Neuronal stem cell (in vitro differentiated cells): ENCODE data around the gene FAM149A.

ENCODE experiments used
- DNase-seq: peaks from one replicate; pipeline ENCODE4 v3.0.0-alpha.2; 2013; ENCODE audit warnings: low spot score
- H2AFZ ChIP-seq: one replicate; pipeline ENCODE4 v1.6.1; 2013; ENCODE audit warnings: mild to moderate bottlenecking, low read length, inconsistent platforms
- H2AK5ac ChIP-seq: 2 replicates; pipeline ENCODE4 v1.6.1; 2013; ENCODE audit warnings: low read depth, mild to moderate bottlenecking, inconsistent platforms, low read length, moderate library complexity, mixed read lengths
- H2BK120ac ChIP-seq: 2 replicates; pipeline ENCODE4 v1.6.1; 2013; ENCODE audit warnings: low read depth, mild to moderate bottlenecking, inconsistent platforms, low read length, moderate library complexity, mixed read lengths
- H2BK12ac ChIP-seq: one replicate; pipeline ENCODE4 v1.6.1; 2013; ENCODE audit warnings: low read length, inconsistent platforms
- H2BK15ac ChIP-seq: 2 replicates; pipeline ENCODE4 v1.6.1; 2013; ENCODE audit warnings: mild to moderate bottlenecking, low read length, inconsistent platforms, mixed read lengths
- H2BK5ac ChIP-seq: one replicate; pipeline ENCODE4 v1.6.1; 2013; ENCODE audit warnings: inconsistent platforms, mild to moderate bottlenecking, low read length, moderate library complexity
- H3K14ac ChIP-seq: one replicate; pipeline ENCODE4 v1.6.1; 2013; ENCODE audit warnings: low read length, inconsistent platforms
- H3K18ac ChIP-seq: 2 replicates; pipeline ENCODE4 v1.6.1; 2013; ENCODE audit warnings: low read length, inconsistent platforms
- H3K23ac ChIP-seq: 2 replicates; pipeline ENCODE4 v1.6.1; 2013; ENCODE audit warnings: low read depth, mild to moderate bottlenecking, mixed read lengths, low read length, inconsistent platforms; ENCODE audit not compliant: poor library complexity
- H3K27ac ChIP-seq: replicated peaks from 3 replicates; pipeline ENCODE4 v1.5.1; 2013; ENCODE audit warnings: low read length, inconsistent platforms
- H3K27me3 ChIP-seq, 3 experiments: 2 replicates each; pipeline ENCODE4 v1.6.1; 2013; ENCODE audit warnings: low read length in 3 of 3, mild to moderate bottlenecking in 2 of 3, inconsistent platforms in 1 of 3, low read depth in 1 of 3, mixed read lengths in 1 of 3, moderate library complexity in 1 of 3; ENCODE audit not compliant: control insufficient read depth in 3 of 3, insufficient read depth in 3 of 3
- H3K36me3 ChIP-seq, 2 donors: replicated peaks in 1 of 2; 2 replicates each; pipeline ENCODE4 v1.6.1; 2013; ENCODE audit warnings: low read length in 2 of 2; ENCODE audit not compliant: control insufficient read depth in 2 of 2, insufficient read depth in 2 of 2
- H3K4ac ChIP-seq: 2 replicates; pipeline ENCODE4 v1.6.1; 2013; ENCODE audit warnings: inconsistent platforms, mild to moderate bottlenecking, low read length, moderate library complexity
- H3K4me1 ChIP-seq, 2 donors: 1 replicate in 1 of 2; 2 replicates in 1 of 2; pipeline ENCODE4 v1.6.1; 2013; ENCODE audit warnings: low read length in 2 of 2, low read depth in 1 of 2; ENCODE audit not compliant: control insufficient read depth in 2 of 2, insufficient read depth in 1 of 2
- H3K4me2 ChIP-seq: one replicate; pipeline ENCODE4 v1.6.1; 2013; ENCODE audit warnings: mild to moderate bottlenecking, low read length, inconsistent platforms; ENCODE audit not compliant: insufficient read depth, poor library complexity, severe bottlenecking
- H3K4me3 ChIP-seq, 2 donors: 2 replicates each; pipeline ENCODE4 v1.5.1; 2013; ENCODE audit warnings: low read length in 2 of 2, mild to moderate bottlenecking in 2 of 2, inconsistent platforms in 1 of 2, moderate library complexity in 1 of 2
- H3K79me1 ChIP-seq: one replicate; pipeline ENCODE4 v1.6.1; 2013; ENCODE audit warnings: low read depth, mild to moderate bottlenecking, inconsistent platforms, low read length, moderate library complexity
- H3K9ac ChIP-seq: one replicate; pipeline ENCODE4 v1.6.1; 2013; ENCODE audit warnings: mild to moderate bottlenecking, low read depth, low read length, inconsistent platforms; ENCODE audit not compliant: poor library complexity
- H3K9me3 ChIP-seq, 2 donors: replicated peaks in 1 of 2; 2 replicates each; pipeline versions ENCODE3 to v1.6.1; 2013; ENCODE audit warnings: low read length in 2 of 2, mild to moderate bottlenecking in 2 of 2, inconsistent platforms in 1 of 2, low read depth in 1 of 2, mixed read lengths in 1 of 2, moderate library complexity in 1 of 2; ENCODE audit not compliant: control insufficient read depth in 2 of 2, insufficient read depth in 1 of 2
- H4K8ac ChIP-seq: one replicate; pipeline ENCODE4 v1.6.1; 2013; ENCODE audit warnings: low read depth, mild to moderate bottlenecking, inconsistent platforms, low read length, moderate library complexity
- H4K91ac ChIP-seq: one replicate; pipeline ENCODE4 v1.6.1; 2013; ENCODE audit warnings: low read length, low read depth, mild to moderate bottlenecking, inconsistent platforms; ENCODE audit not compliant: poor library complexity
- WGBS, 2 donors: extraction: QIAGEN DNeasy Blood & Tissue Kit; methylation state at CpG; one replicate each; pipeline ENCODE4 v1.1.7; 2013; ENCODE audit warnings: missing lambda C conversion rate in 2 of 2, mixed read lengths in 1 of 2; ENCODE audit not compliant: insufficient read length in 2 of 2, insufficient replicate concordance in 1 of 2; ENCODE audit errors: extremely low coverage in 2 of 2; 5-methylcytosine and 5-hydroxymethylcytosine counted together

FAM149A gene

DNA sequence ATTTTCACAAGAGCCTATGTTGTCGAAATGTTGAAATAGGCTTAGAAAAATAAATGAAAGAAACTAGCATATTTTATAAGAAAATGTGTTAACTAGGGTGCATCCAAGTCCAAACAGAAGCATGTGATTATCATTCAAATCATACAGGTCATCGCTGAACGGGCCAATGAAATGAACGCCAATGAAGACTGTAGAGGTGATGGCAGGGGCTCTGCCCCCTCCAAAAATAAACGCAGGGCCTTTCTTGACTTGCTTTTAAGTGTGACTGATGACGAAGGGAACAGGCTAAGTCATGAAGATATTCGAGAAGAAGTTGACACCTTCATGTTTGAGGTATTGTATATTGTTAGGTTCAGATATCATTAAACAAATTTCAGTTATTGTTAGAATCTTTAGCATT is 96.5 kb downstream of the FAM149A start:
- Histone ChIP-seq H3K4ac (no peak overlapping the region), H3K4me3 (no peak overlapping the region), H3K23ac (no peak overlapping the region), H2AK5ac (no peak overlapping the region), H3K9me3 (peaks cover 0 to 6% of the 10 kb centered on the region in 2 donors), H3K79me1 (no peaks in the 10 kb centered on the region), H2BK120ac (no peak overlapping the region), H3K36me3 (peaks cover 3% of the 10 kb centered on the region in 2 donors), H3K18ac (no peak overlapping the region), H3K27me3 (peaks cover 0 to 2% (median 0%) of the 10 kb centered on the region in 3 experiments), H3K4me1 (peaks cover 0 to 5% of the 10 kb centered on the region in 2 donors), H3K4me2 (no peak overlapping the region), H3K14ac (no peak overlapping the region), H2BK12ac (no peak overlapping the region), H2AFZ (no peak overlapping the region), H4K91ac (no peak overlapping the region), H2BK15ac (no peak overlapping the region), H2BK5ac (no peak overlapping the region), H4K8ac (no peak overlapping the region), H3K27ac (no peak overlapping the region), H3K9ac (no peak overlapping the region)
- WGBS, 2 donors, result no CpG with 5 or more reads among the region's 7 CpGs
- no peak for DNase-seq

DNA sequence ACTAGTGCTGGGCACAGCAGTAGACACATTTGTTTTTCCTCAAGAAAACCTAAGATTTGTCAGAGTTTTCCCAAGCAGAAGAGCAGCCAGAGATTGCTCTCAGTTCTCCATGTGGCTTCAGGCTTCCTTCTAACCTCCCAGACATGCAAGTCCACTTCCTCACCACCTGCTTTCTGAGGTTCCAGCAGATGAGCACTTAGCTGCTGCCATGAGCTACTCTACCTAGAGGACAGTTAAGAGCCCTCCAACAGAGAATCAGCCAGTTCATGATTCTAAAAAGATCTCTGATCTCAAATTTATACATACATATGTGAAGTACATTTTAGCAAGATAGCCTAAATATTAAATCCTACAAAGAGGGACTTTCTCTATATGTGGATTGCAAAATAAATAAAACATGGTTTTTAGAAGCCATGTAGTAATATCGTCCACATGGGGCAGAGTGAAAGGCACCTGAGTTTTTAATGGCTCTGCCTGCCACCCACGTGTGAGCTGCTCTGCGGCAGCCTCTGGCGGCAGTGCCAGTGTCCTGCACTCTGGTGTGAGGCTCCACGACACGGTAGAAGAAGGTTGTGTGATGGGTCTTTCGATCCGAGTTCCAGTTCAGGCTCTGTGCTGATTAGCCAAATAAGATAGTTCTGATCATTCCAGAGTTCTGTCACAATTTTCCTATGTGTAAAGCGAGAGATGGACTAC is 97.2 kb downstream of the FAM149A start:
- peaks cover 0 to 3% of the 10 kb centered on the region in 2 donors for H3K36me3 ChIP-seq
- H3K79me1 ChIP-seq, result no peaks in the 10 kb centered on the region
- H3K27me3 ChIP-seq, result peaks cover 0 to 2% (median 0%) of the 10 kb centered on the region in 3 experiments
- H3K27ac ChIP-seq, result no peak overlapping the region
- no peak overlapping the region for H3K23ac ChIP-seq
- no peak overlapping the region for H3K18ac ChIP-seq
- no peak overlapping the region for H2AK5ac ChIP-seq
- no peak overlapping the region for H2BK5ac ChIP-seq
- DNase-seq, result peak; percentile 9
- no peak overlapping the region for H2BK120ac ChIP-seq
- WGBS, 2 donors, result no CpG with 5 or more reads among the region's 9 CpGs
- no peak overlapping the region for H4K91ac ChIP-seq
- peaks cover 0 to 5% of the 10 kb centered on the region in 2 donors for H3K4me1 ChIP-seq
- H3K9me3 ChIP-seq, result peaks cover 0 to 7% of the 10 kb centered on the region in 2 donors
- H2BK12ac ChIP-seq, result no peak overlapping the region
- no peak overlapping the region for H3K4ac ChIP-seq
- H3K4me2 ChIP-seq, result no peak overlapping the region
- no peak overlapping the region for H3K14ac ChIP-seq
- no peak overlapping the region for H3K9ac ChIP-seq
- H2AFZ ChIP-seq, result no peak overlapping the region
- no peak overlapping the region for H3K4me3 ChIP-seq
- H2BK15ac ChIP-seq, result no peak overlapping the region
- H4K8ac ChIP-seq, result no peak overlapping the region

DNA sequence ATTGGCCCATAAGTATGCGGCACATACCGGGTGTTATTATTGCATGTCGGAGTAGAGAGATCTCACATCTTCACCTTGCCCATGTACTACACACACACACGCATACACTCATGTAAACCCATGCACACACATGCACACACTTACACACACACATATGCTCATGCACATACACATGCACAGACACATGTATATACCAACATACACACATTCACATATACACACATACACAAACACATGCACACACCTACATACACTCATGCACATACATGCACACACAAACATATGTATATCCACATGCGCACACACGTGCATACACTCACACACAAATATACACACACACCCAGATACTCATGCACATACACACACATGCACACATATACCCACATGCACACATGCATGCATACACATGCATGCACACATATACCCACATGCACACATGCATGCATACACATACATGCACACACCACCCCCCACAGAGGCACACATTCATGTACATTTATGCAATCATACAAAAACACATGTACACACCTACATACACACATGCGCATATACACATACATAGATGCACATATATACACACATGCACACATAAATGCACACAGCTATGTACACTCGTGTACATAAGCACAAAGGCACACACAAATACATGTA is 98.1 kb downstream of the FAM149A start:
- Histone ChIP-seq H3K23ac (no peak overlapping the region), H3K4me3 (peak overlapping the region in 1 of 2 donors; percentile 42), H3K18ac (no peak overlapping the region), H3K4me1 (peaks cover 0 to 5% of the 10 kb centered on the region in 2 donors), H3K27me3 (peaks cover 0 to 2% (median 0%) of the 10 kb centered on the region in 3 experiments), H2BK15ac (no peak overlapping the region), H3K14ac (no peak overlapping the region), H3K36me3 (peaks cover 0 to 3% of the 10 kb centered on the region in 2 donors), H2BK120ac (no peak overlapping the region), H2BK12ac (no peak overlapping the region), H4K91ac (peak overlapping the region; percentile 50), H3K79me1 (no peaks in the 10 kb centered on the region), H3K9me3 (peaks cover 0 to 7% of the 10 kb centered on the region in 2 donors), H2AFZ (no peak overlapping the region), H4K8ac (no peak overlapping the region), H3K4me2 (no peak overlapping the region), H3K27ac (no peak overlapping the region), H3K4ac (no peak overlapping the region), H3K9ac (no peak overlapping the region), H2BK5ac (no peak overlapping the region), H2AK5ac (no peak overlapping the region)
- WGBS, 2 donors, result no CpG with 5 or more reads among the region's 8 CpGs
- DNase-seq, result no peak

DNA sequence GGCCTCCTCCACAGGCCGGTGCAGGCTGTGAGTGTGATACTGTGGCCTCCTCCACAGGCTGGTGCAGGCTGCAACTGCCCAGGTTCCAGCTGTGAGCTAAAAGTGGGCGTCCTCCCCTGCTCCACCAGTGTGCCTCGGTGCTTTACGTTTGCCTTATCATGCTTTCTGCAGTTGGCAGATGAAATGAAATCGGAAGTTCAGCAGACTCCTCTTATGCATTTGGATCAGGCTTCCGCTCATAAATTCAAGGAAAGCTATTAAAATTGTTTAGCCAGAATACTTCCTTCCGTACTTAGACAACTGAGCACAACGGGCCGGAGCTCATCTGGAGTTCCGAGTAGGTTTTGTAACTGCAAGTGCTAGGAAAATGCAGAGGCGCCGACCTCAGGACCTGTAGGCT is 98.9 kb downstream of the FAM149A start:
- Histone ChIP-seq H3K9me3 (peaks cover 0 to 7% of the 10 kb centered on the region in 2 donors), H3K4ac (no peak overlapping the region), H3K14ac (no peak overlapping the region), H3K4me1 (peaks cover 0 to 5% of the 10 kb centered on the region in 2 donors), H4K91ac (no peak overlapping the region), H3K27me3 (peaks cover 0 to 2% (median 0%) of the 10 kb centered on the region in 3 experiments), H3K27ac (no peak overlapping the region), H2BK12ac (no peak overlapping the region), H3K79me1 (no peaks in the 10 kb centered on the region), H2BK15ac (no peak overlapping the region), H2AK5ac (peak overlapping the region; percentile 70), H3K23ac (no peak overlapping the region), H3K4me3 (no peak overlapping the region), H3K9ac (peak overlapping the region; percentile 80), H3K36me3 (peaks cover 0 to 3% of the 10 kb centered on the region in 2 donors), H2BK120ac (no peak overlapping the region), H4K8ac (no peak overlapping the region), H2BK5ac (no peak overlapping the region), H3K4me2 (no peak overlapping the region), H2AFZ (no peak overlapping the region), H3K18ac (peak overlapping the region; percentile 70)
- DNase-seq, result no peak
- WGBS, 2 donors, result no CpG with 5 or more reads among the region's 12 CpGs
